ENCODE results near the gene AKR7A2.
A peak's percentile ranks its signal among the peaks of the same experiment; 100 is the strongest.

The AKR7A2 gene

DNA sequence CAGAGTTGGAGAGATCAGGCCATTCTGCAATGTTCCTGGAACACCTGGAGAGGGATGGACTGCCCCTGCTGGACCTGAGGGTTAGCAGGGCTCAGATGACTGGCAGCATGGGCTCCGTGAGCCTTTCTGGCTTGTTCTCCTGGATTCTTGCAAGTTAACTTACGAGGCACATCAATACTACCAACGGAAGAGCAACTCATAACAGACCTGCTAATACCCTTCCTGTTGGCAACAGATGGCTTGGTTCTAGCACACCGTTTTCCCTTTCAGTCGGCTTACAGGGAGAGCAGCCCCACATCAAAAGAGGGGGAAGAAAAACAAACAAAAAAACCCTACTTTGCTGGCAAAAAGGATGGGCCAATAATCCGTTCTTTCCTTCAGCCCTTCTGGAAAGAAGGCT, 48.1 kb upstream of the AKR7A2 start:
- Histone ChIP-seq H3K9ac (ENCODE audit: low read depth, low read length, poor library complexity) (no peak overlapping the region), H3K79me1 (ENCODE audit: low read depth, low read length) (peaks cover 6% of the 10 kb centered on the region), H3K4me3 (ENCODE audit: low read length in 2 of 2) (no peak overlapping the region), H3K36me3 (replicated peaks in 1 of 2; ENCODE audit: control insufficient read depth in 2 of 2, insufficient read depth in 2 of 2, low read length in 2 of 2) (peaks cover 14 to 36% of the 10 kb centered on the region in 2 donors), H4K91ac (ENCODE audit: low read depth, low read length, poor library complexity) (no peak overlapping the region), H3K4me1 (ENCODE audit: control insufficient read depth in 2 of 2, insufficient read depth in 1 of 2, low read depth in 1 of 2, low read length in 2 of 2) (peaks cover 0 to 3% of the 10 kb centered on the region in 2 donors), H4K8ac (ENCODE audit: low read depth, low read length) (no peak overlapping the region), H2AK5ac (ENCODE audit: low read depth, low read length) (no peak overlapping the region), H2BK15ac (ENCODE audit: low read length) (no peak overlapping the region), H2BK12ac (ENCODE audit: low read length) (no peak overlapping the region), H3K27me3 (ENCODE audit: control insufficient read depth in 3 of 3, insufficient read depth in 3 of 3, low read depth in 1 of 3, low read length in 3 of 3) (no peaks in the 10 kb centered on the region), H3K14ac (ENCODE audit: low read length) (no peak overlapping the region), H3K18ac (ENCODE audit: low read length) (no peak overlapping the region), H3K4ac (ENCODE audit: low read length) (no peak overlapping the region), H2BK5ac (ENCODE audit: low read length) (no peak overlapping the region), H3K23ac (ENCODE audit: low read depth, low read length, poor library complexity) (no peak overlapping the region), H3K9me3 (replicated peaks in 1 of 2; ENCODE audit: control insufficient read depth in 2 of 2, insufficient read depth in 1 of 2, low read depth in 1 of 2, low read length in 2 of 2) (no peaks in the 10 kb centered on the region), H3K27ac (replicated peaks; ENCODE audit: low read length) (no peak overlapping the region), H2AFZ (ENCODE audit: low read length) (no peak overlapping the region), H3K4me2 (ENCODE audit: insufficient read depth, low read length, poor library complexity, severe bottlenecking) (no peak overlapping the region), H2BK120ac (ENCODE audit: low read depth, low read length) (no peak overlapping the region)
- no peak for DNase-seq (ENCODE audit: low spot score)
- WGBS, 2 donors (ENCODE audit: extremely low coverage in 2 of 2, insufficient read length in 2 of 2, insufficient replicate concordance in 1 of 2) = no CpG with 5 or more reads among the region's 6 CpGs

DNA sequence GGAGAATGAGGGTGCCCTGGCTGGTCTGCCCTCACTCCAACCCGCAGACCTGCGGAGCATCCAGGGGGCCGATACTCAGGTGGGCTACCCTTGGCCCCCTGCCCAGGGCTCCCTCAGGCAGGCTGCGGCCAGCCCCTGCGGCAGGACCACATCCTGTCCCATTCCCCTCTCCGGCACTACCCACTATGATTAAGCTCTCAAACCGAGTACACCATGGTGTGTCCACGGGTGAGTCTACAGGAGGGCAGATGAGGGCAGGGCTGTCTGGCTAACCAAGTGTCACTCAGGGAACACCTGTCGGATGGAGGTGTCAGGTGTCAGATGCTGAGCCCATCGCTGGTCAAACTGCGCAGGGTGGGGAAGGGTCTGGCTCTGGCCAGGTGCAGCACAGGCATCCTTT, 47.4 kb upstream of the AKR7A2 start:
- H2BK5ac ChIP-seq (ENCODE audit: low read length) = no peak overlapping the region
- WGBS, 2 donors (ENCODE audit: extremely low coverage in 2 of 2, insufficient read length in 2 of 2, insufficient replicate concordance in 1 of 2) = no CpG with 5 or more reads among the region's 11 CpGs
- no peak overlapping the region for H3K4me3 ChIP-seq (ENCODE audit: low read length in 2 of 2)

DNA sequence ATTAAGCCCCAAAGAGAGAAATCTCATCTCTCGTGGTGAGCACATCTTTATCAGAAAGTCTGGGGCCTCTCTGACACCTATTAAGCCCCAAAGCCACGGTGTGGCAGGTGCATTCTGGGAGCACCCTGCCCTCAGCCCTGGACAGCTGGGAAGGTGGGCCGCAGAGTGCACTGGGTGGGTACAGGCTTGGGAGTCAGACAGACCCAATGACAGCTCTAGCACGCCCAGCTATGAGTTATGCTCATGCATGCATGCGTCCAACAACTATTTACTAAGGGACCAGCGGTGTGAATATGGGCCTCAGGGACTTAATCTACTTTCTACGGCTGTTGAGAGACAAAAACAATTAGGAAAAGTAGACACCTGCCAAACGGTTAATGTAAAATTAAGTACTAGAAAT, 46.8 kb upstream of the AKR7A2 start:
- Histone ChIP-seq H2BK120ac (ENCODE audit: low read depth, low read length) (no peak overlapping the region), H2BK15ac (ENCODE audit: low read length) (no peak overlapping the region), H3K4me2 (ENCODE audit: insufficient read depth, low read length, poor library complexity, severe bottlenecking) (no peak overlapping the region), H3K4me1 (ENCODE audit: control insufficient read depth in 2 of 2, insufficient read depth in 1 of 2, low read depth in 1 of 2, low read length in 2 of 2) (peaks cover 0 to 3% of the 10 kb centered on the region in 2 donors), H3K27ac (replicated peaks; ENCODE audit: low read length) (no peak overlapping the region), H3K79me1 (ENCODE audit: low read depth, low read length) (peaks cover 6% of the 10 kb centered on the region), H3K9ac (ENCODE audit: low read depth, low read length, poor library complexity) (no peak overlapping the region), H2AFZ (ENCODE audit: low read length) (no peak overlapping the region), H4K8ac (ENCODE audit: low read depth, low read length) (no peak overlapping the region), H3K4me3 (ENCODE audit: low read length in 2 of 2) (peak overlapping the region in 1 of 2 donors; percentile 37), H3K4ac (ENCODE audit: low read length) (no peak overlapping the region), H3K9me3 (replicated peaks in 1 of 2; ENCODE audit: control insufficient read depth in 2 of 2, insufficient read depth in 1 of 2, low read depth in 1 of 2, low read length in 2 of 2) (no peaks in the 10 kb centered on the region), H3K36me3 (replicated peaks in 1 of 2; ENCODE audit: control insufficient read depth in 2 of 2, insufficient read depth in 2 of 2, low read length in 2 of 2) (peaks cover 17 to 47% of the 10 kb centered on the region in 2 donors), H2BK5ac (ENCODE audit: low read length) (no peak overlapping the region), H3K14ac (ENCODE audit: low read length) (no peak overlapping the region), H2AK5ac (ENCODE audit: low read depth, low read length) (no peak overlapping the region), H3K18ac (ENCODE audit: low read length) (no peak overlapping the region), H4K91ac (ENCODE audit: low read depth, low read length, poor library complexity) (no peak overlapping the region), H3K27me3 (ENCODE audit: control insufficient read depth in 3 of 3, insufficient read depth in 3 of 3, low read depth in 1 of 3, low read length in 3 of 3) (no peaks in the 10 kb centered on the region), H3K23ac (ENCODE audit: low read depth, low read length, poor library complexity) (no peak overlapping the region), H2BK12ac (ENCODE audit: low read length) (no peak overlapping the region)
- no CpG with 5 or more reads among the region's 8 CpGs for WGBS, 2 donors (ENCODE audit: extremely low coverage in 2 of 2, insufficient read length in 2 of 2, insufficient replicate concordance in 1 of 2)
- DNase-seq (ENCODE audit: low spot score) = no peak

More for the DNA sequence above, 47.4 kb upstream of the AKR7A2 start:
- no peak overlapping the region for H2BK15ac ChIP-seq (ENCODE audit: low read length)
- no peak overlapping the region for H3K4ac ChIP-seq (ENCODE audit: low read length)
- H2BK12ac ChIP-seq (ENCODE audit: low read length) = no peak overlapping the region
- peaks cover 17 to 41% of the 10 kb centered on the region in 2 donors for H3K36me3 ChIP-seq (replicated peaks in 1 of 2; ENCODE audit: control insufficient read depth in 2 of 2, insufficient read depth in 2 of 2, low read length in 2 of 2)
- no peak overlapping the region for H4K8ac ChIP-seq (ENCODE audit: low read depth, low read length)
- no peaks in the 10 kb centered on the region for H3K27me3 ChIP-seq (ENCODE audit: control insufficient read depth in 3 of 3, insufficient read depth in 3 of 3, low read depth in 1 of 3, low read length in 3 of 3)
- H3K27ac ChIP-seq (replicated peaks; ENCODE audit: low read length) = no peak overlapping the region
- H3K18ac ChIP-seq (ENCODE audit: low read length) = no peak overlapping the region
- peaks cover 6% of the 10 kb centered on the region for H3K79me1 ChIP-seq (ENCODE audit: low read depth, low read length)
- peaks cover 0 to 3% of the 10 kb centered on the region in 2 donors for H3K4me1 ChIP-seq (ENCODE audit: control insufficient read depth in 2 of 2, insufficient read depth in 1 of 2, low read depth in 1 of 2, low read length in 2 of 2)
- no peak overlapping the region for H3K4me2 ChIP-seq (ENCODE audit: insufficient read depth, low read length, poor library complexity, severe bottlenecking)
- H3K14ac ChIP-seq (ENCODE audit: low read length) = no peak overlapping the region
- no peaks in the 10 kb centered on the region for H3K9me3 ChIP-seq (replicated peaks in 1 of 2; ENCODE audit: control insufficient read depth in 2 of 2, insufficient read depth in 1 of 2, low read depth in 1 of 2, low read length in 2 of 2)
- H4K91ac ChIP-seq (ENCODE audit: low read depth, low read length, poor library complexity) = no peak overlapping the region
- no peak overlapping the region for H2AFZ ChIP-seq (ENCODE audit: low read length)
- no peak overlapping the region for H2AK5ac ChIP-seq (ENCODE audit: low read depth, low read length)
- no peak overlapping the region for H2BK120ac ChIP-seq (ENCODE audit: low read depth, low read length)
- DNase-seq (ENCODE audit: low spot score) = no peak
- H3K9ac ChIP-seq (ENCODE audit: low read depth, low read length, poor library complexity) = peak overlapping the region; percentile 74
- peak overlapping the region; percentile 6 for H3K23ac ChIP-seq (ENCODE audit: low read depth, low read length, poor library complexity)

DNA sequence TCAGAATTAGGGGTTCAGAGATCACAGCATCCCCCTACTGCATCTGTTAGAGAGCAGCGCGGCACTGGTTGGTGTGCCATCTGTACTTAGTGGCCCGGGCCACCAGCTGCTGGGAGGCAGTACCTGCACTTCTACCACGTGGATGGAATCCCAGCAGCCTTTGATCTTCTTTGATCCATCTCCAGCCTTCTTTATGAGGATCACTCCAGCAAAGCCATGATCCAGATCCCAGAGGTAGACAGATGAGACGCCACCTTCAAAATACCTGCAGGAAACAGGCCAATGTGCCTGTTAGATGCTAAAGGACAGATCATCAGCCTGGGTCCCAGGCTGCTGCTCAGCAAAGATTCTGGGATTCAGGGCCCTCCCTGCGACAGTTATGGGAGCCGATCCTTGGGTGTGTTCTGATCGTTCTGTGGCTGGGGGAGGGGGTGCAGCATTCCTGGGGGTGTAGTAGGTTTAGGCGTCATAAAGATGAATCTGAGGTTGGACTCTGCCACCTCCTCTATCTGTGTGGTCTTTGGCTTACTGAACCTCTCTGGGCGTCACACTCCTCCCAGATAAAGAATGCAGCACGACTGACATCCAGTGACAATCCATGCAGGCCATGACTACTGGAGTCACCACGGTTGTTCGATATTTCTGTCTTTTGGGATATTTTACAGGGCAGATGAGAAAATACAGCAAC, 45.5 kb upstream of the AKR7A2 start:
- Histone ChIP-seq H3K4me2 (ENCODE audit: insufficient read depth, low read length, poor library complexity, severe bottlenecking) (no peak overlapping the region), H3K4me3 (ENCODE audit: low read length in 2 of 2) (no peak overlapping the region), H3K4me1 (ENCODE audit: control insufficient read depth in 2 of 2, insufficient read depth in 1 of 2, low read depth in 1 of 2, low read length in 2 of 2) (peaks cover 0 to 3% of the 10 kb centered on the region in 2 donors), H4K8ac (ENCODE audit: low read depth, low read length) (no peak overlapping the region), H4K91ac (ENCODE audit: low read depth, low read length, poor library complexity) (no peak overlapping the region), H3K36me3 (replicated peaks in 1 of 2; ENCODE audit: control insufficient read depth in 2 of 2, insufficient read depth in 2 of 2, low read length in 2 of 2) (peaks cover 20 to 60% of the 10 kb centered on the region in 2 donors), H2BK15ac (ENCODE audit: low read length) (no peak overlapping the region), H3K79me1 (ENCODE audit: low read depth, low read length) (peaks cover 6% of the 10 kb centered on the region), H2BK5ac (ENCODE audit: low read length) (no peak overlapping the region), H2AFZ (ENCODE audit: low read length) (no peak overlapping the region), H3K4ac (ENCODE audit: low read length) (no peak overlapping the region), H2AK5ac (ENCODE audit: low read depth, low read length) (no peak overlapping the region), H3K9me3 (replicated peaks in 1 of 2; ENCODE audit: control insufficient read depth in 2 of 2, insufficient read depth in 1 of 2, low read depth in 1 of 2, low read length in 2 of 2) (no peaks in the 10 kb centered on the region), H2BK12ac (ENCODE audit: low read length) (no peak overlapping the region), H3K18ac (ENCODE audit: low read length) (peak overlapping the region; percentile 7), H3K27ac (replicated peaks; ENCODE audit: low read length) (no peak overlapping the region), H3K14ac (ENCODE audit: low read length) (no peak overlapping the region), H3K23ac (ENCODE audit: low read depth, low read length, poor library complexity) (no peak overlapping the region), H2BK120ac (ENCODE audit: low read depth, low read length) (no peak overlapping the region), H3K27me3 (ENCODE audit: control insufficient read depth in 3 of 3, insufficient read depth in 3 of 3, low read depth in 1 of 3, low read length in 3 of 3) (no peaks in the 10 kb centered on the region), H3K9ac (ENCODE audit: low read depth, low read length, poor library complexity) (no peak overlapping the region)
- no peak for DNase-seq (ENCODE audit: low spot score)
- no CpG with 5 or more reads among the region's 13 CpGs for WGBS, 2 donors (ENCODE audit: extremely low coverage in 2 of 2, insufficient read length in 2 of 2, insufficient replicate concordance in 1 of 2)
